Omental fat pad (tissue), 4 donors: Measurements from ENCODE around the gene GOLGA8N. TPM values are rescaled to one million over a fixed set of nuclear protein-coding genes. Genes with fewer than 3 reads are reported as not detected.

Experiments used
- ATAC-seq: fragments of 150-250 bp; one replicate; pipeline ENCODE4 v1.9.1; 2016; ENCODE audit warnings: mild to moderate bottlenecking, moderate library complexity; ENCODE audit not compliant: low FRiP score
- DNase-seq: peaks from one replicate; pipeline ENCODE4 v3.0.0-alpha.2; 2019; ENCODE audit warnings: low spot score
- small RNA-seq: library from RNA; depleted of rRNA; stranded (forward); fragments of <200 nt; gene quantifications from one replicate; pipeline ENCODE3, GENCODE V24; 2016
- total RNA-seq, 4 donors: library from RNA; depleted of rRNA; stranded (reverse); fragments of >200 nt; gene quantifications; one replicate each; pipeline ENCODE4 v1.1.0, GENCODE V29; 2016
- TF ChIP-seq, protein P1 (sequence below), 3 donors: fragments of 450-650 bp; IDR thresholded peaks; one replicate each; pipeline ENCODE4 v1.5.1; 2016 to 2017; ENCODE audit warnings: antibody characterized with exemption in 3 of 3, mild to moderate bottlenecking in 3 of 3, moderate library complexity in 2 of 3

Gene GOLGA8N
- total RNA-seq, 4 donors from 2014 or later: 5.0 to 15.0 (median 9.9) TPM

DNA sequence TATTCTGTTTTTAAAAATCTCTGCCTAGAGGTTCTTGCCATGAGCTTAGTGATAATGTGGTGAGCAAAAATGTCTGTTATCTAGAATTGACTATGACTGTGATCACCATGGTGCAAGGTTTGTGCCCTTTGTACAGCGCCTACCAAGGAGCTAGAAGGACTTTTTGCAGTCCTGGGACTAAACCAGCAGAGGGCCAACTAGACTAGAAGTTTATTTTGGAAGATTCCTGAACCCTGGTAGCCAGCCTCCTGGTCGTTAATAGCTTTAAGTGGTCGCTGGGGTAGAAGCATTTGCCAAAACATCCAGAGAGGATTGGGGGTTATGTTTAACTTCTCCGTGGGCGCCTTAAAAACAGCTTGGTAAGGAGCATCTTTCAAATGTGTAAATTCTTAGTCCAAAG lies 56.1 kb downstream of the GOLGA8N start:
- TF ChIP-seq, protein P1, sequence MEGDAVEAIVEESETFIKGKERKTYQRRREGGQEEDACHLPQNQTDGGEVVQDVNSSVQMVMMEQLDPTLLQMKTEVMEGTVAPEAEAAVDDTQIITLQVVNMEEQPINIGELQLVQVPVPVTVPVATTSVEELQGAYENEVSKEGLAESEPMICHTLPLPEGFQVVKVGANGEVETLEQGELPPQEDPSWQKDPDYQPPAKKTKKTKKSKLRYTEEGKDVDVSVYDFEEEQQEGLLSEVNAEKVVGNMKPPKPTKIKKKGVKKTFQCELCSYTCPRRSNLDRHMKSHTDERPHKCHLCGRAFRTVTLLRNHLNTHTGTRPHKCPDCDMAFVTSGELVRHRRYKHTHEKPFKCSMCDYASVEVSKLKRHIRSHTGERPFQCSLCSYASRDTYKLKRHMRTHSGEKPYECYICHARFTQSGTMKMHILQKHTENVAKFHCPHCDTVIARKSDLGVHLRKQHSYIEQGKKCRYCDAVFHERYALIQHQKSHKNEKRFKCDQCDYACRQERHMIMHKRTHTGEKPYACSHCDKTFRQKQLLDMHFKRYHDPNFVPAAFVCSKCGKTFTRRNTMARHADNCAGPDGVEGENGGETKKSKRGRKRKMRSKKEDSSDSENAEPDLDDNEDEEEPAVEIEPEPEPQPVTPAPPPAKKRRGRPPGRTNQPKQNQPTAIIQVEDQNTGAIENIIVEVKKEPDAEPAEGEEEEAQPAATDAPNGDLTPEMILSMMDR (IDR thresholded peaks at IDR 0.05): no peak
- no peak for ATAC-seq
- no peak for DNase-seq

DNA sequence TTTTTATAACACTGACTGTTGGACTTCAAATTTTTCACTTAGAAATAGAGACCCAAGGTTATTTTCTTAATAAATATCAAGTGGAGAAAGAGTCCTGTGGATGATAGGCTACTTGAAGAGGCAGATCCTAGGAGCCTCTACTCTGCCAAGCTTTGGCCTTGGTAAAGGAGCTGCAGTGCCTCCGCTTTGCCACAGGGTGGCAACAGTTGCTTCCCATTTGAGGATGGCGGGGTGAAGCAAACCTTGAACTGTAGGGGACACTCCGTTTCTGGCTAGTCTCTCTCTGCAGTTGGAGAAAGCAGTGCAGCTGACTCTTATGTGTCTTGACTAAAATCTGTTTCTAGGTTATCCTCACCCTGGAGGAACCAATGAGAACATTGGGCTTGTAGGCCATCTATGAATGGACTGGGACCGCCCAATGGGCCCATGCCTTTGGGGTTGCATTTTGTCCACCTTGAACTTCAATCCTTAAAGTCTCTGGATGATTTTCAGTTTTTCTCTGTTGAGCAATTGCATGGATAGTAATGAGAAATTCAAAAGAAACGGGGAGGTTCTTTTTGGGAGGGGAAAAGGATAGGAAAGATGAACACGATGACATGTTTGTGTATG lies 58.1 kb downstream of the GOLGA8N start:
- TF ChIP-seq, protein P1 (IDR thresholded peaks at IDR 0.05): no peak
- ATAC-seq (no peak), DNase-seq (no peak)

DNA sequence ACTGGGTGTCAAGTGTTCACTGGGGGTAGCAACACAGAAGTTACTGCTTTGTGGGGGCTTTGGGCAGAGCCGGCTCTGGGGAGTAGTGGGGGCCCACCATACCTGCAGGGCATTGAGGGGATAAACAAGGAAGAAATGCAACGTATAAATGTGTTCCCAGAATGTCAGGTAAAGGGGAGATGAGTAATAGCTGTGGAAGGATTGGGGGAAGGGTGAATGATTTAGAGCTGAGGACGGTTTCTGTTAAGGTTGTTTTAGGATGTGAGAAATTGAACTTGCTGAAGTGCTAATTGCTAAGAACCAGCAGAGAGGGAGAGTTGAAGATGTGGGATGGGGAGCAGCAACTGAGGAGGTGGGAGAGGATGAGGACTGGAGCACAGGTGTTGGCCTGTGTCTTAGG lies 58.9 kb downstream of the GOLGA8N start:
- TF ChIP-seq, protein P1 (IDR thresholded peaks at IDR 0.05): no peak
- ATAC-seq (no peak), DNase-seq (no peak)

DNA sequence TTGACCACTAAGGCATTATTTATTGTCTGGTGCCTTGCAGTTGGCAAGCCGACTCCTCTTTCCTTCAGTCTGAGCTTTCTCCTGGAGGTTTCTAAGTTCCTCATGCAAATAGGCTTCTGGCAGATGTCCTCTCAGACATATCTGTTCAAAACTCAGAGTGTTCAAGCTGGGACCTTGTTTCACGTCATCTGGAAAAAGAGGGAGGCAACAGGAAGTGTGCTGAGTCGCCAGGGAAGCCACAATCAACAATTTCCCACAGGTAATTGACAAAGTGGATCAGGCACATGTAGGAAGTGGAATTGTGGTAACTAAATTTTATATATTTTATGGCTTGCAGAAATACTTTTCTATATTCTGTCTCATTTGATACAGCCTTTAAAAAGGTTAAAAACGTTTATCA lies 62.8 kb downstream of the GOLGA8N start:
- ATAC-seq (no peak), DNase-seq (no peak)
- TF ChIP-seq, protein P1 (IDR thresholded peaks at IDR 0.05): no peak

DNA sequence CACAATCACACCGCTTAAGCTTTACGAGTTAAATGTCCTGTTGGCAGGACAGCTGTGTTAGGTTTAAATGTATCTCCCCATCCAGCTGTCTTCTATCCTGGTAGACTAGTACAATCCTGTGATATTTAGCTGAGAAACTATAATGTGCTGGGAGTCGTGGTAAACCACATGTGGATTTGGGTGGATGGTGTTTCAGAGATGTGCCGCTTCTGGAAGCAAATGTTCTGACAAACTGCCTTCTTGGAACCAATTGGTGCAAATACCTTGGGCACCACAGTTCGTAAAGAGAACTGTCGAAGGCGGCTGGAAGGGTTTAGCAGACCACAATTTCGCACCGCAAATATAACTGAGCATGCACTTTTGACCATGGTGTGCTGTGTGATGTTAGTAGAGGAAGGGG lies 63.2 kb downstream of the GOLGA8N start:
- DNase-seq (no peak), ATAC-seq (no peak)

More for the DNA sequence above, 63.2 kb downstream of the GOLGA8N start:
- TF ChIP-seq, protein P1 (IDR thresholded peaks at IDR 0.05): no peak

Small RNA genes lying within 50 kb of the gene (small RNA-seq; reads per million reads assigned to genes)
- not detected for gene RN7SL286P

Other genes with a start within 250 kb of the GOLGA8N start
- gene GOLGA8K, start 190.2 kb upstream of the GOLGA8N start, total RNA-seq: 1 to 10 TPM in 2 of 4 donors, under 1 TPM in 2; 0.28 to 5.3 (median 0.95) TPM
- gene GOLGA8O, start 137.8 kb upstream of the GOLGA8N start, total RNA-seq: under 1 TPM in 1 of 4 donors, not detected in 3; 0.24 TPM
- 1 to 10 TPM; 1.1 to 6.7 (median 2.5) TPM for gene ARHGAP11A, start 22.0 kb downstream of the GOLGA8N start, total RNA-seq
- gene SCG5, start 48.3 kb downstream of the GOLGA8N start, total RNA-seq: 1 to 10 TPM in 2 of 4 donors, not detected in 2; 2.1 to 3.4 TPM
- 10 to 100 TPM in 2 of 4 donors, 1 to 10 TPM in 1, under 1 TPM in 1; 0.79 to 77.3 (median 15.8) TPM for gene GREM1, start 124.5 kb downstream of the GOLGA8N start, total RNA-seq